HG03064 (cell line): ENCODE results near the gene GOLPH3.
"Not testable (repeated sequence)": the region's sequence is repeated elsewhere in the genome, so short reads cannot be mapped to it uniquely, and the experiment has no call there.

ENCODE experiments used
- ATAC-seq: cut with Tn5 transposase; IDR thresholded peaks from one replicate; pipeline ENCODE4 v1.9.1; 2021; ENCODE audit warnings: low read depth; ENCODE audit not compliant: unreplicated experiment

Gene GOLPH3

GRCh38 chr5:32172186-32172911 lies 1.8 kb downstream of the GOLPH3 start:
- ATAC-seq = not testable (repeated sequence)

GRCh38 chr5:32170303-32171151 lies 3.6 kb downstream of the GOLPH3 start:
- no peak for ATAC-seq

GRCh38 chr5:32168460-32169033 lies 5.6 kb downstream of the GOLPH3 start:
- ATAC-seq = no peak

- ATAC-seq = no peak
Observed at GRCh38 chr5:32165597-32165996, 8.5 kb downstream of the GOLPH3 start.

DNA sequence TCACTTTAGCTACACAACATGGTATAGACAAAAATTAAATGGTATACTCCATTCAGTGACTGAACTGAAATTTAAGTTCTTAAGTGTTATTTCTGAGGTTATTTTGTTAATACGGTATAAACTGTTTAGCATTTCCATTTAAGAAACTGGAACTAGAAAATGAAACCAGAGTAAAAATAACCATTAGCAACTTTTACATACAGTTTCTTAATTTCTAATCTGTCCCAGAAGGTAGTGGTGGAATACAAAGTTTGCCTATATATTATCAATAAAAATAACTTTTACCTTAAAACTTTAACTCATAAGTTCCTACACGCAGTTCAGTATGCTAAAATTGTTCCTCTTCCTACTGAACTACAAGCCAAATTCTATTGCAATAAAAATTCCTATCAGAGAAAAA lies 10.3 kb downstream of the GOLPH3 start:
- ATAC-seq = peak; percentile 48

- ATAC-seq = no peak
Observed at GRCh38 chr5:32163053-32163452, 11.1 kb downstream of the GOLPH3 start.

GRCh38 chr5:32160228-32160627 lies 13.9 kb downstream of the GOLPH3 start:
- no peak for ATAC-seq

DNA sequence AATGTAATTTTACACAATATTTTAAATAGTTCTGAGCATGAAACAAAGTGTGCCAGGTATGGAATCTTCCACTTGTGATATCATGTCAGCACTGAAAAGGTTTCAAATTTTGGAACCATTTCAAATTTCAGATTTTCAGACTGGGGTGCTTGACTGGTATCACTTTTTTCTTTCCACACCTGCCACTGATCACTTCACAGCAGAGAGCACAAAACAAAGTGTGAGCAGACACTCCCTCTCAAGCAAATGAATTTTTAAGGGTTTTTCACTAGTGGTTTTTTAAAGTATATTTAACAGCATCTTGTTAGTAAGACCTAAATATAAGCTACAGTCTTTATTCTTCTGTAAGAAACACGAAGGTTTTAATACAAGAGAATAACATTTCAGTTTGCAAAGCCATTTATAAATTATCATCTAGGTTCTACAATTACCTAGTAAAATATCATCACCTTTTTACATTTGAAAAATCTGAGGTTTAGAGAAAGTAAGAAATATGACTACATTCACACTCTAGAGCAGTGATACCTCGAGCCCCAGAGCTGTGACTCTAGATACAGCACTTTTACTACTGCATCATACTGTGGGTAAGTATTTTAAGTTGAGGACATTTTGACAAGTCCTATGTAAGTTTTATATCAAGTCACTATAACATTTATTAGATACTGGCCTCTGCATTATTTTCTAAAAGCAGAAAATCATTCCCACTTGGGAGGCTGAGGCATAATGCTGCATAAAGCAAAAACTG lies 14.6 kb downstream of the GOLPH3 start:
- no peak for ATAC-seq

DNA sequence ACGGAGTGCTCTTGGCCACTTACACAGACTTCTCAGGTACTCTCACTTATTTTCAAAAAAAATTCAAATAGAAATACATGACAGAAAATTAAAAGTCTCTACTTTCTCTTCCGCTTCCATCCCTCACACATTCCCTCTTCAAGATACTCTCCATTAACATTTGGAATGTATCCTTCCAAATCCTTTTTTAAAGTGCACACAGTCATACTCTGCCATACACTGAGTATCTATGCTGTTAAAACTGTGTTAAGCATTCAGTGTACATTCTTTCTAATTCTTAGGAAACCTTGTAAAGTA lies 15.5 kb downstream of the GOLPH3 start:
- no peak for ATAC-seq

DNA sequence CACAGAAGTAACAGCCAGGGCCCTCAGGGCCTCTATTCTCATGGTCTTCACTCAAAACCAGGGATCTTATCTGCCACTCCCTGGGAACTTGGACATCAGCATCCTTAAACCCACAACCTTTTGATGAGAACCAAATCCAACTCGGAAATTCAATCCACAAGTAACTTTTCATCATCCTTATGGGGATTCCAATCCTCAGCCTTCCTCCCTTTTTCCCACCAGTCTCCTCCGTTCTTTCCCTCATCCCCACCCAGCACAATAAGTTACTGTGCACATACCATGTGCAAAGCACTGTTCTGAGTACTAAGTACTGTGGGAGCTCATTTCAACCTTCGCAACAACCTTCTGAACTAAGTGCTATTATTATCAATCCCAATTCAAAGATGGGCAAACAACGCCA lies 17.0 kb downstream of the GOLPH3 start:
- no peak for ATAC-seq

DNA sequence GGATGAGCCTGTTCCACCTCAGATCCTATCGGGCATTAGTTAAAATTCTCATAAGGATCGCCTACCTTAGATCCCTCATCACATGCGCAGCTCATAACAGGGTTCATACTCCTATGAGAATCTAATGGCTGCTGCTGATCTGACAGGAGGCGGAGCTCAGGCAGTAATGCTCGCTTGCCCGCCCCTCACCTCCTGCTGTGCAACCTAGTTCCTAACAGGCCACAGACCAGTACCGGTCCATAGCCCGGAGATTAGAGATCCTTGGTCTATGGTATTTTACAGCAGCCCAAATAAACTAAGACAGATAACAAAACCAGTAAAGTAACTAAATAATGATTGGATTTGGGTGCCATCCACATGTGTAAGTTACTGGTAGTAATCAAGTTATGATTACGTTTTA lies 17.5 kb downstream of the GOLPH3 start:
- no peak for ATAC-seq

DNA sequence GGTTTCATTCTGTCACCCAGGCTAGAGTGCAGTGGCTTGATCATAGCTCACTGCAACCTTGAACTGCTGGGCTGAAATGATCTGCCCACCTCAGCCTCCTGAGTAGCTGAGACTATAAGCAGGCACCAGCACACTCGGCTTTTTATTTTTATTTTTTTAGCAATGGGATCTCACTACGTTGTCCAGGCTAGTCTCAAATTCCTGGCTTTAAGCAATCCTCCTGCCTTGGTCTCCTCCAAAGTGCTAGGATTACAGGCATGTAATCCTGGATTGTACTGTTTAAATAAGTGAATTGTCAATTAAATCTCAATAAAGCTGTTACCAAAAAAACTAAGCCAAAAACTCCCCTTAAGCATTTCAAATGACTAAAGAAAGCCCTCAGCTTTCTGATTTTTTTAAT lies 18.9 kb downstream of the GOLPH3 start:
- ATAC-seq = no peak

GRCh38 chr5:32153723-32154122 lies 20.4 kb downstream of the GOLPH3 start:
- no peak for ATAC-seq

DNA sequence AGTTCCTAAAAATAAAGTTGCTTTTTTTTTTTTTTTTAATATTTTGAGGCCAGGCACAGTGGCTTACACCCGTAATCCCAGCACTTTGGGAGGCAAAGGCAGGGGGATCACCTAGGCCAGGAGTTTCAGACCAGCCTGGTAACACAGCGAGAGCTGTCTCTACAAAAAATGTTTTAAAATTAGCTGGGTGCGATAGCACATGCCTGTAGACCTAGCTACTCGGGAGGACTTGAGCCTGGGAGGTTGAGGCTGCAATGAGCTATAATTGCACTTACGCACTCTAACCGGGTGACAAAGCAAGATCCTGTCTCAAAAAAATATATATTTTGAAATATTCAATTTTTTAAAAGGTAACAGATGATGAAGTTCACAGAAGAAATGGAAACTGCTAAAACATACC lies 22.9 kb downstream of the GOLPH3 start:
- no peak for ATAC-seq

DNA sequence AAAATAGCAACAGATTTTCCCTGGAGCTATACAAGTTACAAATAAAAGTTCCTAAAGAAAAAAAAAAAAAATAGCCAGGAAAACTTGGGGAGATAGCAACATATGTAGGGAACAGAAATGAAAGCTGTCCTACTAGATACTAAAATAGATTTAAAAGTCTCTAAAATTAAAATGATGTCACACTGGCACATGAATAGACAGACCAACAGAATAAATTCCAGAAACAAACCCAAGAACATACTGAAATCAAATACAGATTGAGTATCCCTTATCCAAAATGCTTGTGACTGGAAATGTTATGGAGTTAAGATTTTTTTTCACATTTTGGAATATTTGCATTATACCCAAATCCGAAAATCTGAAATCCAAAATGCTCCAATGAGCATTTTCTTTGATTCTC lies 23.8 kb downstream of the GOLPH3 start:
- ATAC-seq = no peak

DNA sequence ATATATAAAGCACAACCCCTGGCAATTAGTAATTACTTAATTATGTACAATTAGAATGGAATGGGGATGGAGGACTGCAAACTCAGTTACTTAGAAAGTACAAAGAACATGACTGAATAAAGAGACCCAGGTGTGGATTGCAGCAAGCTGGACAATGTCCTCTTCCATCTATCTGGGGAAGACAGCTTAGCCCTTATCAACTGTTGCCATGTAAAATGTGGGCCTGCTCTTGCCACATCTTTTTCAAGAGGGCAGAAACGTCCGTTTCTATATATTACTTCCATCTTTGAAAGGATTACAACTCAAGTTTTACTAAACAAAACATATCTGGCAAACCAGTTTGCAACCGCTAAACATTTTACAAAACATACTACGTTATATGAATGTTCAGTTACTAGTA lies 26.2 kb downstream of the GOLPH3 start:
- no peak for ATAC-seq

GRCh38 chr5:32147236-32147635 lies 26.9 kb downstream of the GOLPH3 start:
- no peak for ATAC-seq

- ATAC-seq = no peak
Observed at GRCh38 chr5:32145378-32145777, 28.7 kb downstream of the GOLPH3 start.

DNA sequence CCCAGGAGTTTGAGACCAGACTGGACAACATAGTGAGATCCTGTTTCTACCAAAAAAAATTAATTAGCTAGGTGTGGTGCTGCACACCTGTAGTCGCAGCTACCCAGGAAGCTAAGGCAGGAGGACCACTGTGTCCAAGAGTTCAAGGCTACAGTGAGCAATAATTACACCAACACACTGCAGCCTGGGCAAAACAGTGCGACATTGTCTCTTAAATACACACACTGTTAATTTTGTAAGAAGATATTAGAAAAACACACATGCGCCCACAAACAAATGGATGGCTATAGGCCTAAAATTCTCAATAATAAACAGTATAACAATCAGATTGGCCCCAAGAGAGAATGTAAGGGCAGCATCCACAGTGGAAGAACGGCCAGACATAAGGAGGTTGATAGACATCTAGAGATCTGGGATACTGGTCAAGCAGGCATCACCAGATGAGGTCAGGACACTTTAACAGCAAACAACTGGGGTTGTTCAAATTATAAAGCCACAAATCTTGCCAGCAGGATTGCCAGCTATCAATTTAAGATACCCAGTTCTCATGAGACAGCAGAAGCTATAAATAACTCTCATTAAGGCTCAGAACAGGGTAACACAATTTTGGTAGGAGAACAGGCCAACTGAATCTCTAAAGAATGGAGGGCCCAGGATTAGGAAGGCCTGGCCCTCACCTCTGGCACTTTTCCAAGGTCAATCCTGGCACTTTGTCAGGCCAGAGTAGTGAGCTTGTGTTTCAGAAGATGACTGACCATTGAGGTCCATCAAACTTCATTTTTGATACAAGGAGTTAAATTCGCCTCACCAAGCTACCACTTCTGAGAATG lies 29.5 kb downstream of the GOLPH3 start:
- no peak for ATAC-seq

- ATAC-seq = no peak
Observed at GRCh38 chr5:32143617-32144377, 30.3 kb downstream of the GOLPH3 start.
